Ascending aorta (tissue), 2 donors: ENCODE measurements around the gene DOCK3. TPM values are rescaled to one million over a fixed set of nuclear protein-coding genes. Genes with fewer than 3 reads are reported as not detected.
"Not testable (repeated sequence)": the region's sequence is repeated elsewhere in the genome, so short reads cannot be mapped to it uniquely, and the experiment has no call there.

Source experiments
- DNase-seq, 2 donors: peaks; one replicate each; pipeline ENCODE4 v3.0.0-alpha.2; 2019; ENCODE audit warnings: low spot score in 2 of 2
- H3K27ac ChIP-seq, 2 donors: fragments of 200-600 bp; sonication (generic); one replicate each; pipeline ENCODE4 v1.5.1; 2016 to 2017; ENCODE audit warnings: mild to moderate bottlenecking in 1 of 2
- H3K27me3 ChIP-seq: fragments of 200-600 bp; sonication (generic); one replicate; pipeline ENCODE4 v1.5.1; 2017
- H3K36me3 ChIP-seq, 2 donors: fragments of 200-600 bp; sonication (generic); one replicate each; pipeline ENCODE4 v1.5.1; 2016
- H3K4me1 ChIP-seq, 2 donors: fragments of 200-600 bp; sonication (generic); one replicate each; pipeline ENCODE4 v1.5.1; 2016 to 2017; ENCODE audit warnings: mild to moderate bottlenecking in 1 of 2
- H3K4me3 ChIP-seq, 2 donors: fragments of 200-600 bp; sonication (generic); one replicate each; pipeline ENCODE4 v1.5.1; 2016 to 2017; ENCODE audit warnings: mild to moderate bottlenecking in 1 of 2
- H3K9me3 ChIP-seq, 2 donors: fragments of 200-600 bp; sonication (generic); one replicate each; pipeline ENCODE4 v1.5.1; 2016
- intact Hi-C: fragments of 100-400 bp; cut with DNase I; formaldehyde crosslinking; loops from one replicate; pipeline ENCODE4 v1.15.1; 2023
- total RNA-seq: library from RNA; depleted of rRNA; stranded (reverse); fragments of >200 nt; gene quantifications from one replicate; pipeline ENCODE4 v1.1.0, GENCODE V29; 2016
- TF ChIP-seq, protein P1 (sequence below), 3 experiments: fragments of 200-600 bp in 2 of 3; fragments of 450-650 bp in 1 of 3; sonication (generic) in 2 of 3; IDR thresholded peaks; one replicate each; pipeline ENCODE4 v1.5.1; 2016 to 2019; ENCODE audit warnings: antibody characterized with exemption in 3 of 3, mild to moderate bottlenecking in 1 of 3, moderate library complexity in 1 of 3

DOCK3 gene
- total RNA-seq, 1 donor from 2014 or later, result 3.9 TPM

DNA sequence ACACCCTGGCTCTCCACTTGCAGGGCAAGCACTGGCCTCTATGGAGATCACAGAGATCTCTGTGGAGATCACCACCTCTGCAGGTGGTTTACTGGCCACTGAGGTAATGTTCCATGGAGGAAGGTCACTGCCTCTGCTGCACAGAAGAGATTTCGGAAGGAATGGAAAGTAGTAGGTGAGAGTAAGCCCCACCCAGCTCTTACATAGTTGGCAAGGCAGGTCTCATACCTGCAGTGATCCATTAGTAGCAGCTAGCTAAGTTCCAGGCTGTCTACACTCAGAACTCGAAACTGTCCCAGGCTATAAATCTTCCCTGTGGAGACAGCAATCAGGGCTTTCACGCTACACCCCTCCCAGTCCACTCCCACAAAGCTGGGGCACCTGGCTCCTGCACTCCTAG, 516.1 kb downstream of the DOCK3 start:
- no peak overlapping the region for H3K27ac ChIP-seq
- TF ChIP-seq, protein P1, sequence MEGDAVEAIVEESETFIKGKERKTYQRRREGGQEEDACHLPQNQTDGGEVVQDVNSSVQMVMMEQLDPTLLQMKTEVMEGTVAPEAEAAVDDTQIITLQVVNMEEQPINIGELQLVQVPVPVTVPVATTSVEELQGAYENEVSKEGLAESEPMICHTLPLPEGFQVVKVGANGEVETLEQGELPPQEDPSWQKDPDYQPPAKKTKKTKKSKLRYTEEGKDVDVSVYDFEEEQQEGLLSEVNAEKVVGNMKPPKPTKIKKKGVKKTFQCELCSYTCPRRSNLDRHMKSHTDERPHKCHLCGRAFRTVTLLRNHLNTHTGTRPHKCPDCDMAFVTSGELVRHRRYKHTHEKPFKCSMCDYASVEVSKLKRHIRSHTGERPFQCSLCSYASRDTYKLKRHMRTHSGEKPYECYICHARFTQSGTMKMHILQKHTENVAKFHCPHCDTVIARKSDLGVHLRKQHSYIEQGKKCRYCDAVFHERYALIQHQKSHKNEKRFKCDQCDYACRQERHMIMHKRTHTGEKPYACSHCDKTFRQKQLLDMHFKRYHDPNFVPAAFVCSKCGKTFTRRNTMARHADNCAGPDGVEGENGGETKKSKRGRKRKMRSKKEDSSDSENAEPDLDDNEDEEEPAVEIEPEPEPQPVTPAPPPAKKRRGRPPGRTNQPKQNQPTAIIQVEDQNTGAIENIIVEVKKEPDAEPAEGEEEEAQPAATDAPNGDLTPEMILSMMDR (IDR thresholded peaks at IDR 0.05), result no peak
- no peaks in the 10 kb centered on the region for H3K36me3 ChIP-seq
- no peaks in the 10 kb centered on the region for H3K4me1 ChIP-seq
- H3K9me3 ChIP-seq, result peaks cover 0 to 9% of the 10 kb centered on the region in 2 donors
- intact Hi-C loops, result no loop called here
- no peaks in the 10 kb centered on the region for H3K27me3 ChIP-seq
- H3K4me3 ChIP-seq, result no peak overlapping the region
- no peak for DNase-seq

DNA sequence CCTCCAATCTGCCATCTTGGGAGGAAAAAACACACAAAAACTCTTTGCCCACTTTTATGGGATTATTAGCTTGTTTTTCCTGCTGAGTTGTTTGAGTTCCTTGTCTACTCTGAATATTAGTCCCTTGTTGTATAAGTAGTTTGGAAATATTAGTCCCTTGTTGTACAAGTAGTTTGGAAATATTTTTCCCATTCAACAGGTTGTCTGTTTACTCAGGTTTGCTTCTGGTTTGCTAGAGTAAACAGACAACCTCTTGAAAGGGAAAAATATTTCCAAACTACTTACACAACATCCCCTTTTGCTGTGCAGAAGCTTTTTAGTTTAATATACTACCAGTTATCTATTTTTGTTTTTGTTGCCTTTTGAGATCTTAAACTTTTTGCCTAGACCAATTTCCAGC, 517.0 kb downstream of the DOCK3 start:
- Histone ChIP-seq H3K27ac (no peak overlapping the region), H3K27me3 (no peaks in the 10 kb centered on the region), H3K36me3 (no peaks in the 10 kb centered on the region), H3K9me3 (peaks cover 0 to 18% of the 10 kb centered on the region in 2 donors), H3K4me1 (no peaks in the 10 kb centered on the region), H3K4me3 (no peak overlapping the region)
- intact Hi-C loops, result no loop called here
- DNase-seq, result no peak
- TF ChIP-seq, protein P1 (IDR thresholded peaks at IDR 0.05), result no peak

DNA sequence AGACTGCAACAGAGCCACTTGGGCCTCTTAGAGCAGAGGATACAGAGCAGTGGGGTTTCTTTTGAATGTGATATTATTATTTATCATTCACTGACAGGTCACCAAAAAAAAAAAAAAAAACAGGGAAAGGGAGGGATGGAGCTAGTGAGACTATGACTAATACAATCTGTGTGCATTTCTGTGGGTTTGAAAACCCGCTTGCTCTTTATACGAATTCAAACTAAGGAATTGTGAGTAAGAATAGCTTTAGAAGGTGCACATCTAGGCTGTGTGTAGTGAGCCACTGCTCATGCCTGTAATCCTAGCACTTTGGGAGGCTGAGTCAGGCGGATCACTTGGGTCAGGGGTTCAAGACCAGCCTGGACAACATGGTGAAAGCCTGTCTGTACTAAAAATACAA, 523.8 kb downstream of the DOCK3 start:
- no peak overlapping the region for H3K4me3 ChIP-seq
- H3K36me3 ChIP-seq, result no peaks in the 10 kb centered on the region
- TF ChIP-seq, protein P1 (IDR thresholded peaks at IDR 0.05), result no peak
- peaks cover 0 to 13% of the 10 kb centered on the region in 2 donors for H3K9me3 ChIP-seq
- H3K27ac ChIP-seq, result no peak overlapping the region
- no peaks in the 10 kb centered on the region for H3K27me3 ChIP-seq
- intact Hi-C loops, result no loop called here
- no peaks in the 10 kb centered on the region for H3K4me1 ChIP-seq
- no peak for DNase-seq

DNA sequence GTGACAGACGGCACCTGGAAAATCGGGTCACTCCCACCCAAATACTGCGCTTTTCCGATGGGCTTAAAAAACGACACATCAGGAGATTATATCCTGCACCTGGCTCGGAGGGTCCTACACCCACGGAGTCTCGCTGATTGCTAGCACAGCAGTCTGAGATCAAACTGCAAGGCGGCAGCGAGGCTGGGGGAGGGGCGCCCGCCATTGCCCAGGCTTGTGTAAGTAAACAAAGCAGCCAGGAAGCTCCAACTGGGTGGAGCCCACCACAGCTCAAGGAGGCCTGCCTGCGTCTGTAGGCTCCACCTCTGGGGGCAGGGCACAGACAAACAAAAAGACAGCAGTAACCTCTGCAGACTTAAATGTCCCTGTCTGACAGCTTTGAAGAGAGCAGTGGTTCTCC, 524.6 kb downstream of the DOCK3 start:
- H3K4me1 ChIP-seq, H3K27me3 ChIP-seq, H3K36me3 ChIP-seq, DNase-seq, intact Hi-C loops, H3K4me3 ChIP-seq, H3K9me3 ChIP-seq, H3K27ac ChIP-seq: not testable (repeated sequence)

DNA sequence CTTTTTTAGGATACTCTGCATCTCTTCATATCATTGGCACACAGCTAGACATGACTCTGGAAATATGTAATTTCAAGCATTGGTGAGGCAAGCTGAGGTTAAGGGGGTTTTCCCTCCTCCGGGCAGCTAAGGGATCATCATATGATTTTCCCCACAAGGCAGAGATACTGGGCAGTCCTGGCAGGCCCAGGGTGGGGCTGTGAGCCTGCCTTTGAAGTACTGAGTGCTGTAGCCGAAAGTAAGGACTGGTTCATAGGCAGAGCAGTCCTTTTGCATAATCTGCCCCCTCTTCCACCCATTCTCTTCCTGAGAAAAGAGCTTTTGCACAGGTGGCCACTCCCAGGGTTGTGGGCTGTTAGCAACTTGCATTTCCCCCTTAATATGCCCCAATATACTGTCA, 541.6 kb downstream of the DOCK3 start:
- Histone ChIP-seq H3K36me3 (no peaks in the 10 kb centered on the region), H3K27ac (no peak overlapping the region), H3K27me3 (no peaks in the 10 kb centered on the region), H3K4me1 (no peaks in the 10 kb centered on the region), H3K4me3 (no peak overlapping the region), H3K9me3 (no peaks in the 10 kb centered on the region)
- intact Hi-C loops, result no loop called here
- TF ChIP-seq, protein P1 (IDR thresholded peaks at IDR 0.05), result no peak
- DNase-seq, result no peak

DNA sequence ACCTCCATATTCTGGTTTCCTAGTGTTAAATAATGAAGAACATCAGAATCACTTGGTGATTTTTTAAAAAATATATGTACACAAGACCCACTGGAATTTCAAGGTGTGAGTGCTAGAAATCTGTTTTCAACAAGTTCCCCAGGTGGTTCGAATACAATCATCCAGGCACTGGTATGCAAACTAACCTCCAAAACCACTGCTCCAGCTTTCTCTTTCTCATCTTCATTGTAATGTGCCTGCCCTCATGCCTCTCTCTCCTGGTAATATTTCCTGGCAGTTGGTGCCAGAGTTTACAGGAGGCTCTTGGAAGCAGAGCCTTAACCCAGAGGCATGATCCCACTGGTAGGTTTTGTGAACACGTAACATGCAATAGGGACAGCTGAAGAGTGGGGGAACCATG, 547.2 kb downstream of the DOCK3 start:
- Histone ChIP-seq H3K9me3 (no peaks in the 10 kb centered on the region), H3K36me3 (no peaks in the 10 kb centered on the region), H3K27ac (no peak overlapping the region), H3K4me1 (no peaks in the 10 kb centered on the region), H3K27me3 (no peaks in the 10 kb centered on the region), H3K4me3 (no peak overlapping the region)
- intact Hi-C loops, result no loop called here
- TF ChIP-seq, protein P1 (IDR thresholded peaks at IDR 0.05), result no peak
- no peak for DNase-seq
